Stimulated activated CD8-positive, alpha-beta memory T cell treated with anti-CD3 and anti-CD28 coated beads, Interleukin-7, amount 100 ng/mL, for 24 hours (primary cell): ENCODE data around the gene SPACA1.

Source experiments
- DNase-seq: peaks from one replicate; pipeline ENCODE4 v3.0.0-alpha.2; 2020; ENCODE audit warnings: low read depth

SPACA1 gene

GRCh38 chr6:88105741-88106340 lies 58.2 kb downstream of the SPACA1 start:
- DNase-seq = no peak

- DNase-seq = no peak
Measured at GRCh38 chr6:88107241-88107640, 59.6 kb downstream of the SPACA1 start.

GRCh38 chr6:88111991-88112390 lies 64.3 kb downstream of the SPACA1 start:
- DNase-seq = no peak

GRCh38 chr6:88114838-88115237 lies 67.2 kb downstream of the SPACA1 start:
- no peak for DNase-seq

- DNase-seq = no peak
Measured at GRCh38 chr6:88115307-88115706, 67.7 kb downstream of the SPACA1 start.

GRCh38 chr6:88116276-88116675 lies 68.6 kb downstream of the SPACA1 start:
- DNase-seq = no peak
